ENCODE measurements around the gene HADHB. TPM values are rescaled to one million over a fixed set of nuclear protein-coding genes. Genes with fewer than 3 reads are reported as not detected.

The HADHB gene
- total and polyA plus RNA-seq, 2 of the 13 experiments (the other 11 are each of a cell fraction or from before 2014, with no cell fraction given), result 112 to 238 TPM

DNA sequence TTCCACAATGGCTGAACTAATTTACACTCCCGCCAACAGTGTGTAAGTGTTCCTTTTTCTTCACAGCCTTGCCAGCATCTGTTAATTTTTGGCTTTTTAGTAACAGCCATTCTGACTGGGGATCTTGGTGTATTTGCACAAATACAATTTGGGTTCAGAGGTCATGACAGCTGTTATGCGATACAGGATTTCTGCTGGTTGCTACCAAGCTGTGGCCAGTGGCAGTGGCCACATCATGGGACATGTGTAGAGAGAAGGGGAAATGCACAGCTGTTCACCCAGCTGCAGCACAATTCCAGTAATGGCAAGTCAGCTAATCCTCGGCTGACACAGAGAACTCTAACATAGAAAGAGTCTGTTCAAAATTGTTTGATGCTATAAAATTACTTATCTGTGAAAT is 80.2 kb downstream of the HADHB start (continued):
- TF ChIP-seq, protein P1, sequence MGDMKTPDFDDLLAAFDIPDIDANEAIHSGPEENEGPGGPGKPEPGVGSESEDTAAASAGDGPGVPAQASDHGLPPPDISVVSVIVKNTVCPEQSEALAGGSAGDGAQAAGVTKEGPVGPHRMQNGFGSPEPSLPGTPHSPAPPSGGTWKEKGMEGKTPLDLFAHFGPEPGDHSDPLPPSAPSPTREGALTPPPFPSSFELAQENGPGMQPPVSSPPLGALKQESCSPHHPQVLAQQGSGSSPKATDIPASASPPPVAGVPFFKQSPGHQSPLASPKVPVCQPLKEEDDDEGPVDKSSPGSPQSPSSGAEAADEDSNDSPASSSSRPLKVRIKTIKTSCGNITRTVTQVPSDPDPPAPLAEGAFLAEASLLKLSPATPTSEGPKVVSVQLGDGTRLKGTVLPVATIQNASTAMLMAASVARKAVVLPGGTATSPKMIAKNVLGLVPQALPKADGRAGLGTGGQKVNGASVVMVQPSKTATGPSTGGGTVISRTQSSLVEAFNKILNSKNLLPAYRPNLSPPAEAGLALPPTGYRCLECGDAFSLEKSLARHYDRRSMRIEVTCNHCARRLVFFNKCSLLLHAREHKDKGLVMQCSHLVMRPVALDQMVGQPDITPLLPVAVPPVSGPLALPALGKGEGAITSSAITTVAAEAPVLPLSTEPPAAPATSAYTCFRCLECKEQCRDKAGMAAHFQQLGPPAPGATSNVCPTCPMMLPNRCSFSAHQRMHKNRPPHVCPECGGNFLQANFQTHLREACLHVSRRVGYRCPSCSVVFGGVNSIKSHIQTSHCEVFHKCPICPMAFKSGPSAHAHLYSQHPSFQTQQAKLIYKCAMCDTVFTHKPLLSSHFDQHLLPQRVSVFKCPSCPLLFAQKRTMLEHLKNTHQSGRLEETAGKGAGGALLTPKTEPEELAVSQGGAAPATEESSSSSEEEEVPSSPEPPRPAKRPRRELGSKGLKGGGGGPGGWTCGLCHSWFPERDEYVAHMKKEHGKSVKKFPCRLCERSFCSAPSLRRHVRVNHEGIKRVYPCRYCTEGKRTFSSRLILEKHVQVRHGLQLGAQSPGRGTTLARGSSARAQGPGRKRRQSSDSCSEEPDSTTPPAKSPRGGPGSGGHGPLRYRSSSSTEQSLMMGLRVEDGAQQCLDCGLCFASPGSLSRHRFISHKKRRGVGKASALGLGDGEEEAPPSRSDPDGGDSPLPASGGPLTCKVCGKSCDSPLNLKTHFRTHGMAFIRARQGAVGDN (CRISPR knock-in tag; IDR thresholded peaks at IDR 0.05), result no peak
- TF ChIP-seq, protein P2, sequence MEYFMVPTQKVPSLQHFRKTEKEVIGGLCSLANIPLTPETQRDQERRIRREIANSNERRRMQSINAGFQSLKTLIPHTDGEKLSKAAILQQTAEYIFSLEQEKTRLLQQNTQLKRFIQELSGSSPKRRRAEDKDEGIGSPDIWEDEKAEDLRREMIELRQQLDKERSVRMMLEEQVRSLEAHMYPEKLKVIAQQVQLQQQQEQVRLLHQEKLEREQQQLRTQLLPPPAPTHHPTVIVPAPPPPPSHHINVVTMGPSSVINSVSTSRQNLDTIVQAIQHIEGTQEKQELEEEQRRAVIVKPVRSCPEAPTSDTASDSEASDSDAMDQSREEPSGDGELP (IDR thresholded peaks at IDR 0.05; ENCODE audit: borderline replicate concordance, low read depth), result peak; percentile 36; the same call in 1 of the 2 replicates
- no peak for TF ChIP-seq ZNF749 (CRISPR knock-in tag; IDR thresholded peaks at IDR 0.05; ENCODE audit: borderline replicate concordance)
- TF ChIP-seq KAT8 (CRISPR knock-in tag; IDR thresholded peaks at IDR 0.05), result no peak
- no peak for TF ChIP-seq ZNF432 (CRISPR knock-in tag; IDR thresholded peaks at IDR 0.05; ENCODE audit: borderline replicate concordance)
- peak; percentile 61 for TF ChIP-seq HNF4A (CRISPR knock-in tag; IDR thresholded peaks at IDR 0.05)
- no peak for TF ChIP-seq SP5 (CRISPR knock-in tag; IDR thresholded peaks at IDR 0.05; ENCODE audit: borderline replicate concordance, low read depth)
- peak; percentile 68; the same call in 1 of the 2 replicates for TF ChIP-seq NR2C2 (CRISPR knock-in tag; IDR thresholded peaks at IDR 0.05; ENCODE audit: borderline replicate concordance)
- no peak for TF ChIP-seq ZNF367 (CRISPR knock-in tag; IDR thresholded peaks at IDR 0.05; ENCODE audit: borderline replicate concordance)
- TF ChIP-seq ZNF598 (CRISPR knock-in tag; IDR thresholded peaks at IDR 0.05; ENCODE audit: borderline replicate concordance), result no peak
- TF ChIP-seq ZNF530 (CRISPR knock-in tag; IDR thresholded peaks at IDR 0.05; ENCODE audit: low read depth), result no peak
- TF ChIP-seq ZBTB7A (CRISPR knock-in tag; IDR thresholded peaks at IDR 0.05), result no peak
